Fibroblast of villous mesenchyme (primary cell): ENCODE results near the gene HOMER2. TPM values are rescaled to one million over a fixed set of nuclear protein-coding genes. Genes with fewer than 3 reads are reported as not detected.
"Not testable (repeated sequence)": the region's sequence is repeated elsewhere in the genome, so short reads cannot be mapped to it uniquely, and the experiment has no call there.

Source experiments
- DNase-seq: peaks from one replicate; pipeline ENCODE4 v3.0.0-alpha.2; 2010; ENCODE audit warnings: low read depth
- H3K4me3 ChIP-seq: 2 replicates; pipeline ENCODE4 v1.5.1; 2011; ENCODE audit warnings: low read depth, mild to moderate bottlenecking, low read length
- CTCF ChIP-seq: IDR thresholded peaks from 2 replicates; pipeline ENCODE4 v1.5.1; 2012; ENCODE audit warnings: low read depth, mild to moderate bottlenecking, low read length; ENCODE audit not compliant: insufficient read depth
- total RNA-seq: library from RNA; depleted of rRNA; stranded (reverse); fragments of >200 nt; gene quantifications from 2 replicates; pipeline ENCODE4 v1.2.3, GENCODE V29; 2012

Gene HOMER2
- total RNA-seq, 1 donor = 1.3 TPM

GRCh38 chr15:82901114-82901805 lies 51.3 kb downstream of the HOMER2 start:
- TF ChIP-seq CTCF = no peak
- no peak for DNase-seq

GRCh38 chr15:82900511-82901060 lies 51.9 kb downstream of the HOMER2 start:
- DNase-seq = no peak
- no peak overlapping the region for H3K4me3 ChIP-seq
- TF ChIP-seq CTCF = no peak

More at GRCh38 chr15:82901114-82901805, 51.3 kb downstream of the HOMER2 start:
- no peak overlapping the region for H3K4me3 ChIP-seq

- no peak overlapping the region for H3K4me3 ChIP-seq
- no peak for DNase-seq
- TF ChIP-seq CTCF = no peak
Measured at GRCh38 chr15:82898961-82899360, 53.6 kb downstream of the HOMER2 start.

GRCh38 chr15:82895983-82896382 lies 56.5 kb downstream of the HOMER2 start:
- no peak for TF ChIP-seq CTCF
- DNase-seq = no peak
- H3K4me3 ChIP-seq = no peak overlapping the region

- H3K4me3 ChIP-seq = no peak overlapping the region
- TF ChIP-seq CTCF = no peak
- DNase-seq = peak; percentile 23
Measured at GRCh38 chr15:82894971-82895520, 57.5 kb downstream of the HOMER2 start.

- not testable (repeated sequence) for H3K4me3 ChIP-seq
- DNase-seq = peak; percentile 3
Measured at GRCh38 chr15:82893473-82893872, 59.0 kb downstream of the HOMER2 start.

- no peak for TF ChIP-seq CTCF
- DNase-seq = no peak
- no peak overlapping the region for H3K4me3 ChIP-seq
Measured at GRCh38 chr15:82892573-82892972, 59.9 kb downstream of the HOMER2 start.
